GM19023 (cell line): ENCODE measurements around the gene SLTM.
A peak's percentile ranks its signal among the peaks of the same experiment; 100 is the strongest.
"Not testable (repeated sequence)": the region's sequence is repeated elsewhere in the genome, so short reads cannot be mapped to it uniquely, and the experiment has no call there.

Source experiments
- ATAC-seq: cut with Tn5 transposase; IDR thresholded peaks from one replicate; pipeline ENCODE4 v1.9.1; 2021; ENCODE audit warnings: mild to moderate bottlenecking, moderate library complexity; ENCODE audit not compliant: unreplicated experiment

The SLTM gene

DNA sequence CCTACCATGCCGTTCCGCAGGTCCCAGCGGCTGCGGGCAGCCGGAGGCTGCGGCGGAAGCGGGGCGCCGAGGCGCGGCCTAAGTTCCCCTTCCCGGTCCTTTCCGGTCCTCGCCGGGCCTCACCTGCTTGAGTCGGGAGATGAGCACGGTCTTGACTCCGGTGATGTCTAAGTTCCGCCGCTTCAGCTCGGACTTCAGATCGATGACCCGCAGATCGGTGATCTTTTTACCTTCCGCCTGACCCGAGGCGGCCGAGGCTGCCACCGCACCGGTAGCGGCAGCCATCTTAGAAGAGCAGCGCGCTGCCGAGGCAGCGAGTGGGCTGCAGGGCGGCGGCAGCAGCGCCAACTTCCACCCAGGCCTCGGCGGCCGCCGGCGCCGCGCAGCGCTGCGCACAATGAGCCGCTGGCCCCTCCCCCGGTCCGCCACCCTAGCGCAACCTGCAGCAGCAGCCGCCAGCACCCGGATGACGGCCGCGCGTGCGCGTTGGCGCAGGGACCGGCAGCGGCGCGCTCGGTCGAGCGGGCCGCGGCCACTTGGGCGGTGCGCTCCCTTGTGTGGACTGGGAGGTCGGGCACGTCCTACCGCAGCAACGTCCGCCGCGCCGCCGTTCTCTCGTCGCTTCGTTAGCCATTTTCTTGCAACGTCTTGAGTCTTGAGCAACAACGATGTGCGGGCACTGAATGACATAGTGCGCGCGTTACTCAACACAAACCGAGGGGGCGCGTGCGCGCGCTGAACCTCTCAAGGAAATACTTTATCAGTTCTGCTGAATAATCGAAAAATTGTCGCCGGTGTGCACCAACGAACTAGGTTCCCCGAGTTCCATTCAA lies at the start of gene SLTM:
TSS of gene SLTM (minus strand) at position 399 of the 833 bp plus-strand sequence. CDS start at position 285, 114 bp downstream.
- ATAC-seq = peak; percentile 89

DNA sequence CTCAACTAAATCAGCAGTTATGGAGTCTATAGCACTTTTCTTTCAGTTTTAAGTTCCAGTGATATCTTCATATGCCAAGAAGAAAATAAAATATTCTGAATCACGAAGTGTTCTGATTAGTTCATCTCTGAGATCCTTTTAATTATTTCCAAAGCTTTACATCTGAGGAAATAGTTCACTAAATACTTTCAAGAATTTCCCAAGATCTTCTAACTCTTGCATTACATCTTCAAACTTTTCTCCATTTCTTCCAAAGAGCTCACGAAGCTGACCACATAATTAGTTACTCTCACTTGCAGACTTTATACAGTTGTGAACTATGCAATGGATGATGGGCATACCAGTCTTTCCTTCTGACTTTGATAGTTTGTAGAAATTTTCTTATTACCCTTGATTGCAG lies 49.8 kb upstream of the SLTM start:
- ATAC-seq = no peak

DNA sequence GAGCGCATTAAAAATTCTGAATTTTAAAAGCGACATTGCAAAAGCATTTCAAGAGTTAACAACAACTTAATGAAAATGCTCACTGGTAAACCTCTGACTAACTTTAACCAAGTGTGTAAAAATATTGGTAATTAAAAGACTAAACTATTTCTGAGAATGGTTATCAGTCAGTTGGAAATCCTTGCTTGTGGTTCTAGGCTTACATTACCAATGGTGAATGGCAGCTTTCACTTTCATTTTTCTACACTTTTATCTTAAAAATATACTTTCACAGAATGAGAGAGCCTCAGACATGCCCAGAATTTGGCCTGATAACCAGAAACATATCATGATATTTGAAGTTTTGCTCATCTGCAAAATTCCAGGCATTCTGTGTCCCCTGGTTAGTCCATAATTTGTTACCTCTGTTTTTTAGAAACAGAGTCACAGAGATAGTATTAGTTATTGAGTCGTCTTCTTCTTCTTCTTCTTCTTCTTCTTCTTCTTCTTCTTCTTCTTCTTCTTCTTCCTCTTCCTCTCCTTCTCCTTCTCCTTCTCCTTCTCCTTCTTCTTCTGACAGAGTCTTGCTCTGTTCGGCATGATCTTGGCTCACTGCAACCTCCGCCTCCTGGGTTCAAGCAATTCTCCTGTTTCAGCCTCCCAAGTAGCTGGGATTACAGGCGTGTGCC lies 48.5 kb upstream of the SLTM start:
- ATAC-seq = no peak

DNA sequence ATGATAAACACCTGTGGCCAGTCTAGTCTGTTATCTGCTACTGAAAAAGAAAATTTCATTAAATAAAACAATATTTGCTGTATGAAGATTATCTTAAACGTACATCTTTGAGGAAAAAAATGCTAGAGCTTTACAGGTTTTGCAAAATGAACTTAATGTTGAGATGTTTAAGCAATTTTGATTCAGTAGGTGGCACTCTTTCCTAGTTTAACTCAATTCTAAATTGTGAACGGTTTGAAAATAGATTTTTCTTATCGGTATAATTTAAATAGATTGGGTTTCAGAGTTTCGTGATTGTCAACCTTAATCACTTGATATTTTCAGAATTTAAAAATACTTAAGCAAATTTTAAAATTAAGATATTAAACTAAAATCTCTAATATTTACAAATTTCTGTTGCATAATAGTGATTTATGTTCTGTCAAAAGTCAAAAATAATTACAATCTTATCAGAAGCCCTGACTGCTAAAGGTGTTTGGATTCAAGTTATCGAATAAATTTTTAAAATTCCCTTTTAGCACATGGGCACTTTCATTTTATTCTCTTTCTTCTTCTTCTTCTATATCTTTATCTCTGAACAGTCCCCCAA lies 47.0 kb upstream of the SLTM start:
- ATAC-seq = no peak

DNA sequence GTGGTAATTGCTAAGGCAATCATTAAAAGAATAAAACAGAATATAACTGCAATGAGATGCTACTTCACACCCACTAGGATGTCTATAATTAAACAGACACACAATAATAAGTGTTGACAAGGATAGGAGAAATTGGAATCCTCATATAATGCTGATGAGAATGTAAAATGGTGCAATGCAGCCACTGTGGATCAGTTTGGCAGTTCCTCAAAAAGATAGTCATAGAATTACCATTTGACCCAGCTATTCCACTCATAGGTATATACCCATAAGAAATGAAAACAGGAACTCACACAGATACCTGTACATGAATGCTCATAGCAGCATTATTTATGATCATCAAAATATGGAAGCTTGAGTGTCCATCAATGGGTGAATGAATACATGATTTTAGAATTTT lies 44.4 kb upstream of the SLTM start:
- no peak for ATAC-seq

DNA sequence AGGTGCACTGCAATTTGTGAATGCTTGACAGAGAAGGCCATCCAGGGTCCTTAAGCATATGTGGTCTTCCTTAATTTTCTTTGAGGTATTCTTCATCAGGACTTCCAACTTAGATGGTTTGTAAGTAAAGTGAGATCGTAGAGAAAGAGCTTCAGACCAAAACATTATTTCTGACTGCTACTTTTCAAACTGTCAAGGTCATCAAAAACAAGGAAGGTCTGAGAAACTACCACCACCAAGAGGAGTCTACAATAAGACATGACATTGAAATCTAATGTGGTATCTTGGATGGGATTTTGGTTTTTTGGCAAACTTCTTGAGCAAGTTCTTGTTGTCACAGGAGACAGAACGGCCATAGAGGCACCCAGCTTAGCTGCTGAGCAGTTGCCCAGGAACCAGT lies 34.0 kb upstream of the SLTM start:
- no peak for ATAC-seq

DNA sequence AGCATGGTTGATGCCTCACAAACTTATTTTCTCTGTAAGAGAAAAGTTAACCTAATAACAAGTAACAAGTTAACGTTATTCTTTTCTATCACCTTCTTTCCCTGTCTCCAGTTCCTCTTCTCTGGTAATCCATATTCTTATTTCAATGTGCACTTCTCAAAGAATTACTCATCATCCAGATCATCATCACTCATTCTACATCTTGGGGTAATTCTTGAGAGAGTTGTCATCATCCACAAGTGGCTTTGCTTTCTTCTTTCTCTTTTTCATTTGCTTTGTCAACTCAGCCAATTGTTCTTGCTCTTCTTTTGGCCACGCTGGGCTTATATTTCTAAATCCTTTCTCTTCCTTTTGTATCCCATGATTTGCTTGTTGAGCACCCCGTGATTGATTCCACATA lies 33.2 kb upstream of the SLTM start:
- no peak for ATAC-seq

DNA sequence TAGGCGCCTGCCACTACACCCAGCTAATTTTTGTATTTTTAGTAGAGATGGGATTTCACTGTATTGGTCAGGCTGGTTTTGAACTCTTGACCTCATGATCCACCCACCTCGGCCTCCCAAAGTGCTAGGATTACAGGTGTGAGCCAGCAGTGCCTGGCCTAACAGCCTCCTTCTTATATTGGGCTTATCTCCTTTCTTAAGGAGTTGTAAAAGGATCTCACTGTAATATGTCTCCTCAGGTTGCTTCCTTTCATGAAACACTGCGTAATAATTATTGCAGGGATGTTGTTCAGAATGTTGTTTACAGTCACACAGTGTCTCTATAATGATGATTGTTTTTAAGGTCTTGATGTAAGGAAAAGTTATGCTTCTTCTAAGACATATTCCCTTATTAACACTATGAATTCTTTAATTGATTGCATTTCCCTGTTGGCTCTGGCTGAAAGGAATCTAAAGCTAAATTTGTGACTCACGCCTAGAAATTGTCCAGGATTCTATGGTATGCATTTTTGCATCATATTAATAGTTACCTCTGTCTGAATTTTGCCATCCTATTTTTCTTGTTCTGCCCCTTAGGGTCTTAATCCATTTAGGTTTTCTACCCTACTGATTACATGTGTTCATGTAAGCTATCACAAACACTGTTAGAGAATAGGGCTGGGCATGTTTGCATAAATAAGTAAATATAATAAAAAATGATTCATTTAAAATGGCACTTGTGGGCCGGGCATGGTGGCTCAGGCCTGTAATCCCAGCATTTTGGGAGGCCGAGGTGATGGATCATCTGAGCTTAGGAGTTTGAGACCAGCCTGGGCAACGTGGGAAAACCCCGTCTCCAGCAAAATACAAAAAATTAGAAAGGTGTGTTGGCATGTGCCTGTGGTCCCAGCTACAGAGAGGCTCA lies 29.4 kb upstream of the SLTM start:
- ATAC-seq = no peak

DNA sequence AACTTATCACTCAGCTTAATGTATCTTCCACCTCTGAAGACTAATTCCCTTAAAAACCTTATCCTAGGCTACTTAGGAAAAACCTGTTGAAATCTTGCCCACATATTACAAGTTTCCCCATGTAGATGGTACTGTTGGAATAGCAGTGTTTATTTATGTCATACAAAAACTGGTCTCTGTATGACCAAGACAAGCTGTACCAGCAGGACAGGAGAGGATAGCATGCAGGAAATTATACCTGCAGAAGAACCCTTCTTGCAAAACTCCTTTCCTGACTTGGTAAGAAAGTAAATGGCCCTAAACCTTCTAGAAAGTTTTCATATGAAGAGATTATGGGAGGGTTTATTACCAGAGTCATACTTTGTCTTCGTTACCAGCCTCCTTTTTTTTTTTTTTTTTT lies 28.7 kb upstream of the SLTM start:
- no peak for ATAC-seq

DNA sequence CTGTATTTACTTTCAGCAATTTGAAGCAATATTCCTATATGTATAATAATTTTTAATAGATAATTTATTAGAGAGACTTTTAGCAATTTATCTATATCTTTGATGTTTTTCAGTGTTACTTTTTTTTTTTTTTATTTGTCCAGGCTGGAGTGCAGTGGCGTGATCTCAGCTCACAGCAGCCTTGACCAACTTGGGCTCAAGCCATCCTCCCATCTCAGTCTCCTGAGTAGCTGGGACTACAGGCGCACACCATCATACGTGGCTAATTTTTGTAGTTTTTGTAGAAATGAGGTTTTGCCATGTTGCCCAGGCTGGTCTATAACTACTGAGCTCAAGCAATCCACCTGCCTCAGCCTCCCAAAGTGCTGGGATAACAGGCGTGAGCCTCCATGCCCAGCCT lies 25.3 kb upstream of the SLTM start:
- no peak for ATAC-seq

DNA sequence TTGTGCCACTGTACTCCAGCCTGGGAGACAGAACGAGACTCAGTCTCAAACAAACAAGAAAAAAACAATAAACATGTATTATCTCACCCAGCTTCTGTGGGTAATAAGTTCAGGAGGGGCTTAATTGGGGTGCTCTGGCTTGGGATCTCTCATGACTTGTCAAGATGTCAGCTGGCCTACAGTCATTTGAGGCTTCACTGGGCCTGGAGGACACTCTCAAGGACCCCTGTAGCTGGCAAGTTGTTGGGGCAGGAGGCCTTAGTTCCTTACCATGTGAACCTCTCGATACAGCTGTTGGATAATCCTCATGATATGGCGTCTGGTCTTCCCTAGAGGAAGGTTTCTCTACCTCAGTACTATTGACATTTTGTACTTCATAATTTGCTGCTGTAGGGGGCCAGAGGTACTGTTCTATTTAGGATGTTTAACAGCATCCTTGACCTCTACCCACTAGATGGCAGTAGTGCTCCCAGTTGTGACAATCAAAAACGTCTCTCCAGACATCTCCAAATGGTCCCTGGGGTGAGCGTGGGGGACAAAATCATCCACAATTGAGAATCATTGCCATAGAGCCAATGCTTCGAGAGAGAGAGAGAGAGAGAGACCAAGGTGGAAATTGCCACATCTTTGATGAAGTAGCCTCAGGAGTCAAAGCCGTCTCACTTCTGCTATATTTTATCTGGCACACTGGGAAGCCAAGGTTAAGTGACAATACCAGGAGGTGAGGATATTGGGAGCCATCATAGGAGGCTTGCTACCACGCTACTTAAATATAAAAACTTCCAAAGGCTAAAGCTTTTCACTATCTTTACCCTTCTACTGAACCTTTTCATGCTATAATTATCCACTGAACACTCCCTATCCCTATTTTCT lies 23.9 kb upstream of the SLTM start:
- ATAC-seq = peak; percentile 70

DNA sequence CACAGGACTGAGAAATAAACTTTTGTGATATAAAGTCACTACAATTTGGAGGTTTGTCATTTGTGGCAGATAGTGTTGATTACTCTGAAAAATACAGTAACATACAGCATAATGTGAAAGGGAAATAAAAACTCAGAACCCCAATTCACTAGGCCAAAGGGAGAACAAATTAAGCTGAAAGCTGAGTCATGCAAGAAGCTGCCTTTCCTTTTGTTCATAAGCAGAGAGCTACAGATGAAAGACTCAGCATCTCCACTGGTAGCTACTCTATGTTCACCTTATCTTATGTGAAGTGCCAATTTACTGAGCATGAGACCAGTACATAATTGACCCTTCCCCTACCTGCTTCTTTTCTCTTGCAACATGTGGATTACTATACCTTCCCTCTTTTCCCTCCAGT lies 19.3 kb upstream of the SLTM start:
- ATAC-seq = no peak

DNA sequence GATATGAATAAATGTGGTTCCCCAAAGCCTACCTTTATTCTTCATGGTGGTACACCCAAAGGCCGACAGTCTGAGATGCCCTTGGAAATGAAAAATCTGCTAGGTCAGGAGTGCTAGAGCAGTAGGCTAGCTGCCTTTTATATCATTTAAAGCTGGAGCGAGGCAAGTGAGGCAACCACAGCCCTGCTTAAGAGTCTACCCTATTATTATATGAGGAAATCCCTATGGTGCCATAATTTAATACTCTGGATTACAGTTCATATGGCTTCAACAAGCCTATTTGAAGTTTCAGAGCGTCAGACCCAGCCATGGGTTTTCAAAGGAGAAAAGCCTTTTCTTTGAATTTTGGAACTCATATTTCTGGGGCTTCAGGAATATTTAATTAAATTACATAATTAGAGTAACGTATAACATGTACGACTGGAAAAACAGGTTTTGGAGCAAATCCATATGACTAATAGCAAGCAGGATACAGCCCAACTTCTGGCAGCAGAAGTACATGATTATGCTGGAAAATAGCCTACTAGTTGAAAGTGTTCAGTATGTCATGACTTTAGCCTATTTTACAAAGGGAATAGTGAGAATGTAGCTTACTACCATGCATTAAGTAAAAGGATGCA lies 18.0 kb upstream of the SLTM start:
- no peak for ATAC-seq

DNA sequence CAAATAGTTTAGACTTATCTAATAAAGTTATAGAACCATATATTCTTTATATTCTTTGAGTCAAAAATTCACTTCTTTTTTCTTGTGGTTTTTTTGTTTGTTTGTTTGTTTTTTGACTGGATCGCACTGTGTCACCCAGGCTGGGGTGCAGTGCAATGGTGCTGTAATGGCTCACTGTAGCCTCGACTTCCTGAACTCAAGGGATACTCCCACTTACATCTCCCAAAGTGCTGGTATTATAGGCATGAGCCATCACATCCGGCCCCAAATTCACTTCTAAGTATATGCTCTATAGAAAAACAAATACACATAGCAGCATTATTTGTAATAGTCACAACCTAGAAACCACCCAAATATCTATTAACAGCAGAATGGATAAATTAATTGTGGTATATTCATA lies 13.7 kb upstream of the SLTM start:
- no peak for ATAC-seq

DNA sequence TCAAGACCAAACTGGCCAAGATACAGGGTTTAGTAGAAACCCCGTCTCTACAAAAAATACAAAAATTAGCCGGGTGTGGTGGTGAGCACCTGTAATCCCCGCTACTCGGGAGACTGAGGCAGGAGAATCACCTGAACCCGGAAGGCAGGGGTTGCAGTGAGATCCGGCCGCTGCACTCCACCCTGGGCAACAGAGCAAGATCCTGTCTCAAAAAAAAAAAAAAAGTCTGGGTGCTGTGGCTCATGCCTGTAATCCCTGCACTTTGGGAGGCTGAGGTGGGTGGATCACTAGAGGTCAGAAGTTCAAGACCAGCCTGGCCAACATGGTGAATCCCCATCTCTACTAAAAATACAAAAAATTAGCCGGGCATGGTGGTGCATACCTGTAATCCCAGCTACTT lies 1.5 kb upstream of the SLTM start:
- ATAC-seq = not testable (repeated sequence)

DNA sequence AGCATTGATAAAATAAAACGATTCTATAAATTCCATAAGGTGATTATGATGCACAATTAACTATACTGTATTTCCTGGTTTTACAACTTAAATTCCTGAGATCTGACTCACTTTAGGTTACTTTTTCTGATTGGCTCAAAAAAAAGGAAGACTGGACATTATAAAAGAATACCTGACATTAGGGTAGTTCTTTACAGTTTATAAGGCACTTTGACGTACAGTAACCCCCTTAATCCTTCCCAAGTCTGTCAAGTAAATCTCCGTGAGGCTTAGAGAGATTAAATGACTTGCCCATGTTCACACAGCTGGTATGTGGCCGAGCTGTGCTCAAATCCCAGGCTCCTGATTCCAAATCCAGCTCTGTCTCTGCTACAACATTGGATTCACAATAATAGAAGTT lies 1.0 kb upstream of the SLTM start:
- no peak for ATAC-seq

DNA sequence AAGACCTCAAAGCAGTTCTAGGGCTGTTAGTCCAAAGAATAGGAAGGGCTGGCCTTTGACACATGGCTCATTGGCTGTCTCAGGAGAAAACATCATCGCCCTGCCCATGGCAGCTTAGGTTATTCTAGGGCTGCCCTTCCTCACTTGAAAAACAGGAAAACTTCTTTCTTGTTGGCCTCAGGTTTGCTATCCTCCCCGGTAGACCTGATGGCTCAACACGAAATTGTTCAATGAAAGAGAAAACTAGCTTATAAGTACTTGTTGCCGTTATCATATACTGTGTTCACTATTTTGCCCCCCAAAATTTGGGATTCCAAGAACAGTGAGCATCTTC lies 602 bp upstream of the SLTM start:
- no peak for ATAC-seq

DNA sequence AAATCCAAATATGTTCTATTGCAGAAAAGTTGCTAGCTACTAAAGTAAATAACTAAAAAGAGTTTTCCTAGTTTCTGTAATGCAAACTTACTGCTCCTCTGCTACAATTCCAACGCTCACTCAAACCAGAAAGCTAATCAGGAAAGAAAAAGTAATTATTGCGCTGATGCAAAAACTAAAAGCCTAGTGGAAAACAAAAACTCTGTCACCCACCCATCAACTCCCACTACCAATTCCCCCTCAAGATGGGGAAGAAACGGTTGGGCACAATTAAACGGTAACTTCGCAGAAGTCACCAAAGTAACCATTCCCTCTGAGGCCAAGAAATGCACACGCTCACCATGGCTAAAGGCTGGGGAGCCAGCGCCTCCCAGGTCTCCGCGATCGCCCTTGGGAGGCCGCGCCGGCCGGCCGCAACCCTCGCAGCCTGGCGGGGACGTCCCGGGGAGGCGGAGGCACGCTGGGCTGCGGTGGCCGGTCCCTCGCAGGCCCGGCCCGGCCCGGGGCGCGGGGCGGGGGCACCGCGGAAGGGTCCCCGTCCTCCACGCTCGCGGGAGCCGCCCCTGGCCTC lies 684 bp downstream of the SLTM start:
- ATAC-seq = peak; percentile 46

DNA sequence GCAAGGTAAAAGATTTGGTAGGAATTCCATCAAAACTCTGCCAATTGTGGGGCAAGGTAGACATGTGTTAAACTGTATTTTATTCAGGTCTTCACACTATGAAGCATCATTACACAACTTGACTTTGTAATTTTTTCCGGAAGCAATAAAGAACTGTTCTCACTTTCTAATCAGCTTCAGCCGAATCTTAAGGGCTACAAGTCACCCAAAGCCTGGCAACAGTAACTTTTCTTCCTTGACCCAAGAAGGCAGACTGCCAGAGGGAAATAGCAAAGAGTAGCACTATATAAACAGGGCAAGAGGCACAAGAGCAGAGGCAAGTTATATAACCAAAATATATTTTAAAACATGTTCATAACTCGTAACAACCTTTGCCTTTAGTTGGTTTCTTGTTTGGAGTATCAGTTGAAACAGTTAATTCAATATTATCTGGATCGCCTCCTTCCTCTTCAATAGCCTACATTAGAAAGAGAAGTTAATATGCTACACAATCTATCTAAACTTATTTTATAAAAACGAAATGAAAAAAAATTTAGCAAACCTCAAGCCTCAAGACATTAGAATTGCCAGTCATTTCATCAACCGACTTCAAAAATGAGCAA lies 1.4 kb downstream of the SLTM start:
- ATAC-seq = no peak
